ENCODE data around the gene CALCOCO1.

DNA sequence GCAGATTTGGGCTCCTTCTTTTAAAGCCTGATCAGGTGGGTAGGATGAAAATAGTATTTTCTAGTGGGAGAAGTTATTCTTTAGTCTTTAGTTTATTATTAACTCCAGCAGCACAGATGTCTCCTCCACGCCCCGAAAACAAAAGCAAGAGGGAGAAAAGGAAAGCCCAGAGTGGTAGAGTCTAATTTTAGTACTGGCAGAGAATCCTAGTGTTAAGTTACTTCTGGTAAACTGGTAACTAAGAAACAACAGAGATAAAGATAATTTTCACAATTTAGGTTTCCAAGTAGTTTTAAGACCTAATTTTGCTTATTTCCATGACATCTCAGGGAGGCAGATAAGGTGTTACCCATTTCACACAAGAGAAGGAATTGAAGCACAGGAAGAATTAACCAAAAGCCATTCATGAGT lies 67.7 kb downstream of the CALCOCO1 start:
- TF ChIP-seq, protein P1, sequence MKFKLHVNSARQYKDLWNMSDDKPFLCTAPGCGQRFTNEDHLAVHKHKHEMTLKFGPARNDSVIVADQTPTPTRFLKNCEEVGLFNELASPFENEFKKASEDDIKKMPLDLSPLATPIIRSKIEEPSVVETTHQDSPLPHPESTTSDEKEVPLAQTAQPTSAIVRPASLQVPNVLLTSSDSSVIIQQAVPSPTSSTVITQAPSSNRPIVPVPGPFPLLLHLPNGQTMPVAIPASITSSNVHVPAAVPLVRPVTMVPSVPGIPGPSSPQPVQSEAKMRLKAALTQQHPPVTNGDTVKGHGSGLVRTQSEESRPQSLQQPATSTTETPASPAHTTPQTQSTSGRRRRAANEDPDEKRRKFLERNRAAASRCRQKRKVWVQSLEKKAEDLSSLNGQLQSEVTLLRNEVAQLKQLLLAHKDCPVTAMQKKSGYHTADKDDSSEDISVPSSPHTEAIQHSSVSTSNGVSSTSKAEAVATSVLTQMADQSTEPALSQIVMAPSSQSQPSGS (CRISPR knock-in tag; IDR thresholded peaks at IDR 0.05): no peak
- TF ChIP-seq BHLHE40 (IDR thresholded peaks at IDR 0.05; ENCODE audit: low read length) (no peak), ZBTB2 (CRISPR knock-in tag; IDR thresholded peaks at IDR 0.05; ENCODE audit: low read depth) (no peak), ELF4 (CRISPR knock-in tag; IDR thresholded peaks at IDR 0.05; ENCODE audit: borderline replicate concordance) (no peak), IRF2 (CRISPR knock-in tag; IDR thresholded peaks at IDR 0.05) (no peak), TFE3 (CRISPR knock-in tag; IDR thresholded peaks at IDR 0.05) (no peak), EZH2 (conservative IDR thresholded peaks at IDR 0.05; ENCODE audit: low read depth, low read length) (no peak), ZKSCAN8 (CRISPR knock-in tag; IDR thresholded peaks at IDR 0.05; ENCODE audit: borderline replicate concordance) (no peak), CEBPB (IDR thresholded peaks at IDR 0.05; ENCODE audit: borderline replicate concordance, low read depth, low read length) (no peak)
- TF ChIP-seq, protein P2, sequence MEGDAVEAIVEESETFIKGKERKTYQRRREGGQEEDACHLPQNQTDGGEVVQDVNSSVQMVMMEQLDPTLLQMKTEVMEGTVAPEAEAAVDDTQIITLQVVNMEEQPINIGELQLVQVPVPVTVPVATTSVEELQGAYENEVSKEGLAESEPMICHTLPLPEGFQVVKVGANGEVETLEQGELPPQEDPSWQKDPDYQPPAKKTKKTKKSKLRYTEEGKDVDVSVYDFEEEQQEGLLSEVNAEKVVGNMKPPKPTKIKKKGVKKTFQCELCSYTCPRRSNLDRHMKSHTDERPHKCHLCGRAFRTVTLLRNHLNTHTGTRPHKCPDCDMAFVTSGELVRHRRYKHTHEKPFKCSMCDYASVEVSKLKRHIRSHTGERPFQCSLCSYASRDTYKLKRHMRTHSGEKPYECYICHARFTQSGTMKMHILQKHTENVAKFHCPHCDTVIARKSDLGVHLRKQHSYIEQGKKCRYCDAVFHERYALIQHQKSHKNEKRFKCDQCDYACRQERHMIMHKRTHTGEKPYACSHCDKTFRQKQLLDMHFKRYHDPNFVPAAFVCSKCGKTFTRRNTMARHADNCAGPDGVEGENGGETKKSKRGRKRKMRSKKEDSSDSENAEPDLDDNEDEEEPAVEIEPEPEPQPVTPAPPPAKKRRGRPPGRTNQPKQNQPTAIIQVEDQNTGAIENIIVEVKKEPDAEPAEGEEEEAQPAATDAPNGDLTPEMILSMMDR (CRISPR knock-in tag; IDR thresholded peaks at IDR 0.05): no peak
- TF ChIP-seq, protein P3, sequence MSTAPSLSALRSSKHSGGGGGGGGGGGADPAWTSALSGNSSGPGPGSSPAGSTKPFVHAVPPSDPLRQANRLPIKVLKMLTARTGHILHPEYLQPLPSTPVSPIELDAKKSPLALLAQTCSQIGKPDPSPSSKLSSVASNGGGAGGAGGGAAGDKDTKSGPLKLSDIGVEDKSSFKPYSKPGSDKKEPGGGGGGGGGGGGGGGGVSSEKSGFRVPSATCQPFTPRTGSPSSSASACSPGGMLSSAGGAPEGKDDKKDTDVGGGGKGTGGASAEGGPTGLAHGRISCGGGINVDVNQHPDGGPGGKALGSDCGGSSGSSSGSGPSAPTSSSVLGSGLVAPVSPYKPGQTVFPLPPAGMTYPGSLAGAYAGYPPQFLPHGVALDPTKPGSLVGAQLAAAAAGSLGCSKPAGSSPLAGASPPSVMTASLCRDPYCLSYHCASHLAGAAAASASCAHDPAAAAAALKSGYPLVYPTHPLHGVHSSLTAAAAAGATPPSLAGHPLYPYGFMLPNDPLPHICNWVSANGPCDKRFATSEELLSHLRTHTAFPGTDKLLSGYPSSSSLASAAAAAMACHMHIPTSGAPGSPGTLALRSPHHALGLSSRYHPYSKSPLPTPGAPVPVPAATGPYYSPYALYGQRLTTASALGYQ (CRISPR knock-in tag; IDR thresholded peaks at IDR 0.05): no peak

Measured in HepG2 (cell line).